ENCODE data around the gene OR4S1. TPM values are rescaled to one million over a fixed set of nuclear protein-coding genes. Genes with fewer than 3 reads are reported as not detected.
A peak's percentile ranks its signal among the peaks of the same experiment; 100 is the strongest.
"Not testable (repeated sequence)": the region's sequence is repeated elsewhere in the genome, so short reads cannot be mapped to it uniquely, and the experiment has no call there.

OR4S1 gene
- polyA plus RNA-seq, 1 experiment = not detected

- peak; percentile 1 for DNase-seq (ENCODE audit: low read depth)
- Histone ChIP-seq H3K4me3 (ENCODE audit: low read depth, low read length) (no peak overlapping the region), H3K36me3 (ENCODE audit: control insufficient read depth, insufficient read depth, low read length) (no peaks in the 10 kb centered on the region), H3K27me3 (ENCODE audit: control insufficient read depth, insufficient read depth, low read length) (no peaks in the 10 kb centered on the region)
- ChIA-PET POLR2A (no interaction called here), CTCF (interaction anchor here (0.6 to 1.8 kb wide), 12 partner anchors 9 to 1219 kb away, joined by 3 to 12 read pairs (median 3); no protein-coding TSS in a partner anchor)
- TF ChIP-seq CTCF (IDR thresholded peaks at IDR 0.05; ENCODE audit: insufficient read depth, low read depth, low read length) = peak; percentile 89
These were observed 1.9 kb downstream of the OR4S1 start for GRCh38 chr11:48307760-48308386.

- POLR2A ChIA-PET; H3K27me3 ChIP-seq (ENCODE audit: control insufficient read depth, insufficient read depth, low read length); H3K4me3 ChIP-seq (ENCODE audit: low read depth, low read length); DNase-seq (ENCODE audit: low read depth); CTCF ChIA-PET; H3K36me3 ChIP-seq (ENCODE audit: control insufficient read depth, insufficient read depth, low read length): not testable (repeated sequence)
These were observed 7.6 kb downstream of the OR4S1 start for GRCh38 chr11:48313590-48313989.

GRCh38 chr11:48319813-48320212 lies 13.8 kb downstream of the OR4S1 start:
- POLR2A ChIA-PET; H3K27me3 ChIP-seq (ENCODE audit: control insufficient read depth, insufficient read depth, low read length); DNase-seq (ENCODE audit: low read depth); H3K4me3 ChIP-seq (ENCODE audit: low read depth, low read length); H3K36me3 ChIP-seq (ENCODE audit: control insufficient read depth, insufficient read depth, low read length); CTCF ChIA-PET: not testable (repeated sequence)

- H3K36me3 ChIP-seq (ENCODE audit: control insufficient read depth, insufficient read depth, low read length); POLR2A ChIA-PET; DNase-seq (ENCODE audit: low read depth); H3K27me3 ChIP-seq (ENCODE audit: control insufficient read depth, insufficient read depth, low read length); H3K4me3 ChIP-seq (ENCODE audit: low read depth, low read length); CTCF ChIA-PET: not testable (repeated sequence)
These were observed 18.6 kb downstream of the OR4S1 start, which contains the start of gene OR4C3 for GRCh38 chr11:48324620-48325019. TSS of gene OR4C3 (plus strand) at chr11:48324920. CDS start at chr11:48325022, 102 bp downstream.

- Histone ChIP-seq H3K27me3 (ENCODE audit: control insufficient read depth, insufficient read depth, low read length) (no peaks in the 10 kb centered on the region), H3K36me3 (ENCODE audit: control insufficient read depth, insufficient read depth, low read length) (no peaks in the 10 kb centered on the region), H3K4me3 (ENCODE audit: low read depth, low read length) (no peak overlapping the region)
- TF ChIP-seq CTCF (IDR thresholded peaks at IDR 0.05; ENCODE audit: insufficient read depth, low read depth, low read length) = no peak
- no peak for DNase-seq (ENCODE audit: low read depth)
- POLR2A ChIA-PET = no interaction called here
- CTCF ChIA-PET = no interaction called here
These were observed 35.4 kb downstream of the OR4S1 start for GRCh38 chr11:48341466-48341865.

GRCh38 chr11:48342505-48342904 lies 36.5 kb downstream of the OR4S1 start:
- CTCF ChIA-PET; DNase-seq (ENCODE audit: low read depth); H3K4me3 ChIP-seq (ENCODE audit: low read depth, low read length); H3K36me3 ChIP-seq (ENCODE audit: control insufficient read depth, insufficient read depth, low read length); H3K27me3 ChIP-seq (ENCODE audit: control insufficient read depth, insufficient read depth, low read length); POLR2A ChIA-PET: not testable (repeated sequence)

GRCh38 chr11:48346286-48346685 lies 40.3 kb downstream of the OR4S1 start:
- POLR2A ChIA-PET; H3K27me3 ChIP-seq (ENCODE audit: control insufficient read depth, insufficient read depth, low read length); H3K36me3 ChIP-seq (ENCODE audit: control insufficient read depth, insufficient read depth, low read length); CTCF ChIA-PET; DNase-seq (ENCODE audit: low read depth); H3K4me3 ChIP-seq (ENCODE audit: low read depth, low read length): not testable (repeated sequence)

GRCh38 chr11:48354013-48354412 lies 48.0 kb downstream of the OR4S1 start:
- ChIA-PET POLR2A (no interaction called here), CTCF (no interaction called here)
- no peak for TF ChIP-seq CTCF (IDR thresholded peaks at IDR 0.05; ENCODE audit: insufficient read depth, low read depth, low read length)
- no peak overlapping the region for H3K4me3 ChIP-seq (ENCODE audit: low read depth, low read length)
- no peaks in the 10 kb centered on the region for H3K27me3 ChIP-seq (ENCODE audit: control insufficient read depth, insufficient read depth, low read length)
- no peak for DNase-seq (ENCODE audit: low read depth)
- H3K36me3 ChIP-seq (ENCODE audit: control insufficient read depth, insufficient read depth, low read length) = no peaks in the 10 kb centered on the region

Measured in BJ (cell line).